ENCODE measurements around the gene EIF4G3. TPM values are rescaled to one million over a fixed set of nuclear protein-coding genes. Genes with fewer than 3 reads are reported as not detected.

Gene EIF4G3
- total and polyA plus RNA-seq, 10 of the 15 experiments (the other 5 are each of a cell fraction or from before 2014, with no cell fraction given), result 7.4 to 45.1 (median 29.1) TPM

GRCh38 chr1:21089299-21089698 is 87.4 kb downstream of the EIF4G3 start:
- peaks cover 4% of the 10 kb centered on the region; the same call in 2 of the 3 replicates for H3K9me3 ChIP-seq (replicated peaks; ENCODE audit: control insufficient read depth, insufficient read depth, low read length)
- no peak overlapping the region for H3K4me3 ChIP-seq
- no peak overlapping the region for H3K27ac ChIP-seq (ENCODE audit: control insufficient read depth, insufficient read depth)
- ChIA-PET CTCF (interaction anchor here (0.6 kb wide), 1 partner anchor 69 kb away, joined by 4 read pairs; no protein-coding TSS in a partner anchor), POLR2A (no interaction called here), SMC1A (ENCODE audit: uncharacterized antibody, unreplicated experiment) (interaction anchor here (0.7 kb wide), 1 partner anchor 223 kb away, joined by 5 read pairs; no protein-coding TSS in a partner anchor), RAD21 (ENCODE audit: unreplicated experiment) (no interaction called here)
- WGBS (ENCODE audit: insufficient coverage, insufficient replicate concordance, low lambda C conversion rate, missing lambda C conversion rate), result 100% methylated on average over 2 of the region's 2 CpGs
- DNase-seq (ENCODE audit: low read depth, low spot score), result no peak
- peak; percentile 36; the same call in 2 of the 3 replicates for ATAC-seq
- H4K20me1 ChIP-seq (ENCODE audit: control insufficient read depth, insufficient read depth), result no peaks in the 10 kb centered on the region
- no peaks in the 10 kb centered on the region for H3K79me2 ChIP-seq (ENCODE audit: control insufficient read depth, insufficient read depth, low read length)
- BruUV-seq (replicated peaks), result no TSS peak
- no peaks in the 10 kb centered on the region for H3K4me1 ChIP-seq (ENCODE audit: control insufficient read depth, insufficient read depth, low read length)
- no peak overlapping the region for H2AFZ ChIP-seq (ENCODE audit: control insufficient read depth, low read depth, low read length)
- H3K27me3 ChIP-seq (replicated peaks in 1 of 2; ENCODE audit: control insufficient read depth in 2 of 2, insufficient read depth in 2 of 2, low read length in 1 of 2), result no peaks in the 10 kb centered on the region
- peaks cover 0 to 8% of the 10 kb centered on the region in 2 experiments; a peak in 3 of 4 replicates for H3K36me3 ChIP-seq (ENCODE audit: control insufficient read depth in 2 of 2, insufficient read depth in 2 of 2, low read length in 1 of 2)
- in situ Hi-C loops (cut with MboI) (no loop called here), intact Hi-C loops (cut with micrococcal nuclease; ENCODE audit: unreplicated experiment) (no loop called here)
- TF ChIP-seq RELA (IDR thresholded peaks at IDR 0.05; ENCODE audit: borderline replicate concordance, partially characterized antibody) (no peak), RUNX3 (IDR thresholded peaks at IDR 0.05; ENCODE audit: low read length) (peak; percentile 13; the same call in 1 of the 2 replicates), PRDM15 (CRISPR knock-in tag; IDR thresholded peaks at IDR 0.05) (no peak), BRCA1 (IDR thresholded peaks at IDR 0.05; ENCODE audit: low read depth, low read length) (no peak)
- no peak overlapping the region for H3K9ac ChIP-seq (ENCODE audit: control insufficient read depth, insufficient read depth, low read length)
- H3K4me2 ChIP-seq (ENCODE audit: control insufficient read depth, insufficient read depth), result no peak overlapping the region
- FAIRE-seq, result no peak

Measured in GM12878 (cell line).